H1 (cell line): ENCODE results near the gene CHMP5. TPM values are rescaled to one million over a fixed set of nuclear protein-coding genes. Genes with fewer than 3 reads are reported as not detected.

Source experiments
- GTF2F1 ChIP-seq: IDR thresholded peaks from 2 replicates; pipeline ENCODE4 v1.6.1; 2012; ENCODE audit warnings: low read depth, low read length, improper control_type of control experiment, borderline replicate concordance
- HDAC6 ChIP-seq: IDR thresholded peaks from one replicate; pipeline ENCODE4 v1.7.1; 2012; ENCODE audit warnings: low read depth, mild to moderate bottlenecking, inconsistent platforms, low read length, moderate library complexity
- NRF1 ChIP-seq: IDR thresholded peaks from 2 replicates; pipeline ENCODE4 v1.6.1; 2011; ENCODE audit warnings: mild to moderate bottlenecking, low read depth, low read length, improper control_type of control experiment
- POLR2A ChIP-seq, 2 experiments: IDR thresholded peaks; 1 replicate in 1 of 2; 2 replicates in 1 of 2; pipeline ENCODE4 v1.6.1; 2011; ENCODE audit warnings: low read depth in 2 of 2, low read length in 2 of 2, mild to moderate bottlenecking in 2 of 2; ENCODE audit errors: control extremely low read depth in 1 of 2
- RBBP5 ChIP-seq: IDR thresholded peaks from 2 replicates; pipeline ENCODE4 v1.7.1; 2012; ENCODE audit warnings: low read depth, mild to moderate bottlenecking, inconsistent platforms, low read length, moderate library complexity, borderline replicate concordance
- SAP30 ChIP-seq: fragments of 300-600 bp; sonication (generic); IDR thresholded peaks from 2 replicates; pipeline ENCODE4 v1.7.1; 2012; ENCODE audit warnings: low read length, moderate library complexity, mild to moderate bottlenecking, inconsistent platforms; ENCODE audit not compliant: insufficient read depth, insufficient replicate concordance
- SIX5 ChIP-seq: IDR thresholded peaks from 2 replicates; pipeline ENCODE4 v1.6.1; 2011; ENCODE audit warnings: mild to moderate bottlenecking, low read depth, low read length
- polyA plus RNA-seq, 7 experiments: library from polyadenylated mRNA; depleted of rRNA in 3 of 7; stranded (reverse) in 5 of 7; unstranded in 2 of 7; fragments of >200 nt in 5 of 7; fragments of 200-250 nt in 2 of 7; gene quantifications; 1 replicate in 5 of 7; 2 replicates in 1 of 7; 4 replicates in 1 of 7; pipeline versions ENCODE4 v1.2.1 to v1.2.3, GENCODE V29; 2011 to 2013; ENCODE audit warnings: missing spikeins in 2 of 7, mixed read lengths in 2 of 7
- total RNA-seq: library from RNA; stranded (reverse); fragmentation: NEBNext Ultra II Directional; extraction: Animal tissue kit (Norgen Biotek cat#: 25700); gene quantifications from 2 replicates; pipeline ENCODE4 v1.2.1, GENCODE V29; 2021
- TF ChIP-seq, protein P1 (sequence below), 3 experiments: IDR thresholded peaks; 1 replicate in 2 of 3; 2 replicates in 1 of 3; pipeline versions ENCODE4 v1.5.1 to v1.6.1; 2011; ENCODE audit warnings: low read length in 3 of 3, mild to moderate bottlenecking in 3 of 3, inconsistent platforms in 2 of 3, low read depth in 1 of 3, moderate library complexity in 1 of 3; ENCODE audit not compliant: insufficient read depth in 1 of 3; ENCODE audit errors: control extremely low read depth in 1 of 3

Gene CHMP5
- total and polyA plus RNA-seq, 2 of the 8 experiments (the other 6 are each of a cell fraction or from before 2014, with no cell fraction given): 25.0 to 47.3 TPM

DNA sequence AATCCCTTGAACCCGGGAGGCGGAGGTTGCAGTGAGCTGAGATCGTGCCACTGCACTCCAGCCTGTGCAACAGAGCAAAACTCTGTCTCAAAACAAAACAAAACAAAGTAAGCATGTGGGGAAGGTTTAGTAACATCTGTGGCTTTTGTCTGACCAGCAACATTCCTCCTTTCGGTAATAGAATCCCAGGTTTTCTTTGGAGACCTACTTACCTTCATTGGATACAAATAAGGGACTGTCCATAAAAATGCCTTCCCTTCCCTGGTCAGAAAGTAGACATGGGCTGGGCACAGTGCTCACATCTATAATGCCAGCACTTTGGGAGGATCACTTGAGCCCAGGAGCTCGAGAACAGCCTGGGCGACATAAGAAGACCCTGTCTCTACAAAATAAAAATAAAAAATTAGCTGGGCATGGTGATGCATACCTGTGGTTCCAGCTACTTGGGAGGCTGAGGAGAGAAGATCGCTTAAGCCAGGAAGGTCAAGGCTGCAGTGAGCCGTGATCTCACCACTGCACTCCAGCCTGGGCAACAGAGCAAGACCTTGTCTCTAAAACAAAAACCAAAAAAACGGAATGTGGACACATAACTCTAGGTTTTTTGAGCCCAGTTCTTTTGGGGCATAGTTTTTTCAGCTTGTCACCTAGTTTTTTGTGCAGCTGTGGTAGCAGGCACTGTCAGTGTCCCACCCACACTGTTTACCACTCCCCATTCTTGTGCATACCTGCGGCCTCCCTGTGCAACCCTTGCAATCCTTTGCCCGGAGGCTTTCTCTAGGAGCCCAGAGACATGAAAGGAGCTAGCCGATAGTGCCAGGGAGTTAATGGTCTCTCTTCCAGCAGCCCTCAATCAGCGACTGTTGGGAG is 33.9 kb upstream of the CHMP5 start (continued):
- TF ChIP-seq SIX5: no peak
- TF ChIP-seq SAP30: no peak
- TF ChIP-seq NRF1: no peak
- no peak for TF ChIP-seq POLR2A (IDR thresholded peaks at IDR 0.05; ENCODE audit: control extremely low read depth in 1 of 2, low read depth in 2 of 2, low read length in 2 of 2)
- TF ChIP-seq, protein P1, sequence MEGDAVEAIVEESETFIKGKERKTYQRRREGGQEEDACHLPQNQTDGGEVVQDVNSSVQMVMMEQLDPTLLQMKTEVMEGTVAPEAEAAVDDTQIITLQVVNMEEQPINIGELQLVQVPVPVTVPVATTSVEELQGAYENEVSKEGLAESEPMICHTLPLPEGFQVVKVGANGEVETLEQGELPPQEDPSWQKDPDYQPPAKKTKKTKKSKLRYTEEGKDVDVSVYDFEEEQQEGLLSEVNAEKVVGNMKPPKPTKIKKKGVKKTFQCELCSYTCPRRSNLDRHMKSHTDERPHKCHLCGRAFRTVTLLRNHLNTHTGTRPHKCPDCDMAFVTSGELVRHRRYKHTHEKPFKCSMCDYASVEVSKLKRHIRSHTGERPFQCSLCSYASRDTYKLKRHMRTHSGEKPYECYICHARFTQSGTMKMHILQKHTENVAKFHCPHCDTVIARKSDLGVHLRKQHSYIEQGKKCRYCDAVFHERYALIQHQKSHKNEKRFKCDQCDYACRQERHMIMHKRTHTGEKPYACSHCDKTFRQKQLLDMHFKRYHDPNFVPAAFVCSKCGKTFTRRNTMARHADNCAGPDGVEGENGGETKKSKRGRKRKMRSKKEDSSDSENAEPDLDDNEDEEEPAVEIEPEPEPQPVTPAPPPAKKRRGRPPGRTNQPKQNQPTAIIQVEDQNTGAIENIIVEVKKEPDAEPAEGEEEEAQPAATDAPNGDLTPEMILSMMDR (IDR thresholded peaks at IDR 0.05; ENCODE audit: control extremely low read depth in 1 of 3, insufficient read depth in 1 of 3, low read depth in 1 of 3, low read length in 3 of 3): no peak
- TF ChIP-seq RBBP5: no peak
- no peak for TF ChIP-seq HDAC6
- no peak for TF ChIP-seq GTF2F1
